ENCODE measurements around the gene CTR9.

DNA sequence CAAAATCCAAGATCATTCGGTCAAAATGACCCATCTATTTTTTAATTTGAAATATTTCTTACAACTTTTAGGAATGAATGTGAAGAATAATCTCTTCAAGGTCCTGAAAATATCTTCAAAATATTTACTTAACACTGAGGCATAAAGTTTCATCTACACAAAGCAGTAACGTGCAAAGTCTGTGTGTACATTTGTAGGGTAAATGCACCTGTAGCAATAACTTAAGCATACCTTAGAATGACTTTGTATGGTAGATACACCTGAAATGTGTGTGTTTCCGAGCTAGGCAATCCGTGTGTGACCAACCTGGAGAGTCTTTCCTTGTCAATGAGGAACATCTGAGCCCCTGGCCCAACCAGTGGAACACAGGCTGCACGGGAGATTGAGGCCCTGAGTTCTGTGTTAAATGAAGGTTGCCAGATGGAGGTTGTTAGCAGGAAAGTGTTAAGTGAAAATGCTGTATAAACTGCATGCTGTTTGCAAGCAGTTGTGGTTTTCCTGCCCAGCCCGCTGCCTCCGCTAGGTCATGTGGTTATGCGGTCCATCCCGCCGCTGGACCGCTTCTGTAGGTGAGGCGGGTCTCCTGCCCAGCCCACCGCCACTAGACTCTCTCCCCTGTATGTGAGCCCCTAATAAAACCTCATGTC, 7.6 kb upstream of the CTR9 start:
- TF ChIP-seq, protein P1, sequence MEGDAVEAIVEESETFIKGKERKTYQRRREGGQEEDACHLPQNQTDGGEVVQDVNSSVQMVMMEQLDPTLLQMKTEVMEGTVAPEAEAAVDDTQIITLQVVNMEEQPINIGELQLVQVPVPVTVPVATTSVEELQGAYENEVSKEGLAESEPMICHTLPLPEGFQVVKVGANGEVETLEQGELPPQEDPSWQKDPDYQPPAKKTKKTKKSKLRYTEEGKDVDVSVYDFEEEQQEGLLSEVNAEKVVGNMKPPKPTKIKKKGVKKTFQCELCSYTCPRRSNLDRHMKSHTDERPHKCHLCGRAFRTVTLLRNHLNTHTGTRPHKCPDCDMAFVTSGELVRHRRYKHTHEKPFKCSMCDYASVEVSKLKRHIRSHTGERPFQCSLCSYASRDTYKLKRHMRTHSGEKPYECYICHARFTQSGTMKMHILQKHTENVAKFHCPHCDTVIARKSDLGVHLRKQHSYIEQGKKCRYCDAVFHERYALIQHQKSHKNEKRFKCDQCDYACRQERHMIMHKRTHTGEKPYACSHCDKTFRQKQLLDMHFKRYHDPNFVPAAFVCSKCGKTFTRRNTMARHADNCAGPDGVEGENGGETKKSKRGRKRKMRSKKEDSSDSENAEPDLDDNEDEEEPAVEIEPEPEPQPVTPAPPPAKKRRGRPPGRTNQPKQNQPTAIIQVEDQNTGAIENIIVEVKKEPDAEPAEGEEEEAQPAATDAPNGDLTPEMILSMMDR (IDR thresholded peaks at IDR 0.05): no peak
- no peak for TF ChIP-seq POLR2A (IDR thresholded peaks at IDR 0.05)
